ENCODE data around the gene SLC38A3.

GRCh38 chr3:50193286-50193685 lies 11.8 kb upstream of the SLC38A3 start:
- TF ChIP-seq CTCF (IDR thresholded peaks at IDR 0.05) (no peak), POLR2AphosphoS5 (IDR thresholded peaks at IDR 0.05; ENCODE audit: low read depth, low read length) (no peak), SIN3A (IDR thresholded peaks at IDR 0.05; ENCODE audit: borderline replicate concordance, insufficient read depth, low read depth, low read length) (no peak), TCF7L2 (IDR thresholded peaks at IDR 0.05; ENCODE audit: low read depth, low read length) (no peak), REST (IDR thresholded peaks at IDR 0.05; ENCODE audit: insufficient read depth in 1 of 2, low read depth in 2 of 2, low read length in 1 of 2) (no peak)

Data from Panc1 (cell line).